Ectodermal cell (in vitro differentiated cells): Measurements from ENCODE around the gene PRR20E. TPM values are rescaled to one million over a fixed set of nuclear protein-coding genes. Genes with fewer than 3 reads are reported as not detected.
"Not testable (repeated sequence)": the region's sequence is repeated elsewhere in the genome, so short reads cannot be mapped to it uniquely, and the experiment has no call there.

Source experiments
- H3K27ac ChIP-seq: 2 replicates; pipeline ENCODE4 v1.7.0; 2013; ENCODE audit warnings: mild to moderate bottlenecking, low read depth, low read length; ENCODE audit not compliant: insufficient read depth, poor library complexity, severe bottlenecking
- H3K27me3 ChIP-seq: 2 replicates; pipeline ENCODE4 v1.7.0; 2013; ENCODE audit warnings: mild to moderate bottlenecking, low read length; ENCODE audit not compliant: insufficient read depth, control insufficient read depth, poor library complexity, severe bottlenecking
- H3K36me3 ChIP-seq: one replicate; pipeline ENCODE4 v1.7.0; 2013; ENCODE audit warnings: low read length; ENCODE audit not compliant: control insufficient read depth, insufficient read depth
- H3K4me1 ChIP-seq: one replicate; pipeline ENCODE4 v1.7.0; 2013; ENCODE audit warnings: low read length; ENCODE audit not compliant: control insufficient read depth, insufficient read depth
- H3K4me3 ChIP-seq: 2 replicates; pipeline ENCODE4 v1.7.0; 2013; ENCODE audit warnings: low read depth, low read length, control low read depth; ENCODE audit not compliant: insufficient read depth
- H3K9me3 ChIP-seq: 2 replicates; pipeline ENCODE4 v1.7.0; 2013; ENCODE audit warnings: mild to moderate bottlenecking, low read length, moderate library complexity; ENCODE audit not compliant: control insufficient read depth
- WGBS, 2 experiments: methylation state at CpG; one replicate each; pipeline ENCODE4 v1.1.7; 2013; ENCODE audit warnings: missing lambda C conversion rate in 2 of 2; 5-methylcytosine and 5-hydroxymethylcytosine counted together
- polyA plus RNA-seq, 4 experiments: library from polyadenylated mRNA; stranded (reverse); fragments of 50-300 nt; gene quantifications; one replicate each; pipeline ENCODE4 v1.2.3, GENCODE V29; 2013

The PRR20E gene
- polyA plus RNA-seq (2013, experiment 1 of 4) = not detected
- not detected for polyA plus RNA-seq (2013, experiment 2 of 4)
- polyA plus RNA-seq (2013, experiment 3 of 4) = not detected
- not detected for polyA plus RNA-seq (2013, experiment 4 of 4)

DNA sequence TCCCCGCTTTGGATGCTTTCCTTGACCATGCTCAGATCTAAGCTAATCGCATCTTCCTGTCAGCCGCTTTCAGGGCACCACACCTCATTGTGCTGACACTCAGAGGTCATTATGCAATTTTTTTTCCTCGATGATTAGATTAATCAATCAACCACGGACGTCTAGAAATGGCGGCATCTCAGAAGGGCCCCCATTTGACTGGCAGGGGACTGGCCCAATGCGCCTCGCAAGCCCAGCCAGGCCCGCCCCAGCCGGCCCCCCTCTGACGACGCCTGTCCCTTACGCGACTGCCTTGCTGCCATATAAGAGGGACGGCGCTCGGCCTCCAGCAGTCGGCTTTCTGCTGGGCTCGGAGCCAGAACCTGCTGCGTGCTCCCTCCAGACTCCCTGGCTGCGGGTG, at the start of gene PRR20E:
PRR20E (plus strand) TSS at position 301 of the 400 bp plus-strand sequence. CDS start 387 bp downstream, outside the sequence.
- no CpG with 5 or more reads among the region's 22 CpGs for WGBS, 2 experiments
- not testable (repeated sequence) for H3K4me1 ChIP-seq, H3K4me3 ChIP-seq, H3K27ac ChIP-seq, H3K27me3 ChIP-seq, H3K9me3 ChIP-seq, H3K36me3 ChIP-seq

GRCh38 chr13:57123681-57124080, 43.3 kb upstream of the PRR20E start:
- Histone ChIP-seq H3K27ac (no peak overlapping the region), H3K9me3 (no peaks in the 10 kb centered on the region), H3K4me1 (no peaks in the 10 kb centered on the region), H3K4me3 (no peak overlapping the region), H3K27me3 (no peaks in the 10 kb centered on the region), H3K36me3 (no peaks in the 10 kb centered on the region)
- 70 to 100% methylated on average over 1 of the region's 1 CpG for WGBS, 2 experiments

DNA sequence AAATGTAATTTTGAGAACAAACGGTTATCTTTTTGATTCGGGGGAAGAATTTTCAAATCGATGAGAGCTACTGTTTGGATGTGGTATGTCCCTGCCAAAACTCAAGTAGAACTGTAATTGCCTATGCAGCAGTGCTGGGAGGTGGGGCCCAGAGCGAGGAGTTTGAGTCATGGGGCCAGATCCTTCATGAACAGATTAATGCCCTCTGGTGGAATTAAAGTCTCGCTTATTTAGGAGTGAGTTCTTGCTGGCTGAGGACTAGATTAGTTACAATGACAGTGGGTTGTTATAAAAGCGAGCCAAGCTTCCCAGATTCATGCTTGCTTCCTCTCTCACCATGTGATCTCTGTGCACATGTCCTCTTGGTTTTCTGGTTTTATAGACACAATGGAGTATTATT, 38.1 kb upstream of the PRR20E start:
- Histone ChIP-seq H3K9me3 (no peaks in the 10 kb centered on the region), H3K4me1 (no peaks in the 10 kb centered on the region), H3K27ac (no peak overlapping the region), H3K27me3 (no peaks in the 10 kb centered on the region), H3K4me3 (no peak overlapping the region), H3K36me3 (no peaks in the 10 kb centered on the region)
- WGBS, 2 experiments = 90 to 91% methylated on average over 6 of the region's 6 CpGs

DNA sequence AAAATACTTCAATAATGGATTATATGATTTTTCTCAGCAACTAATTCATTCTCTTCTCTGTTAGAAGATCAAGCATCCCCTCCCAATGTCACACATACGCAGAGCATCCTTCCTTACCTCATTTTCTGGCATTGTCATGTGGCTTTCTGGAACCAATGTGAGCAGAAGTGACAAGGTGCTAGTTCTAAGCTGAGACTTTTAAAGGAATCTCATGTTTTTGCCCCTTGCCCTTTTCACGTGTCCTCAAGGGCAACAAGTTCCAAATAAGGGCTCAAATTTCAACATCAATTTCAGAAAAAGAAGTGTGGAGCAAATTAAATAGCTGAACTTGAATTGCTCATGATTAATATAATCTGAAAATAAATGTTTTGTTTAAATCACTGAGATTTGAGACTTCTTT, 30.9 kb upstream of the PRR20E start:
- H3K27me3 ChIP-seq = no peaks in the 10 kb centered on the region
- H3K4me1 ChIP-seq = no peaks in the 10 kb centered on the region
- H3K27ac ChIP-seq = no peak overlapping the region
- 90 to 100% methylated on average over 2 of the region's 2 CpGs for WGBS, 2 experiments
- no peak overlapping the region for H3K4me3 ChIP-seq
- H3K9me3 ChIP-seq = no peaks in the 10 kb centered on the region
- no peaks in the 10 kb centered on the region for H3K36me3 ChIP-seq

GRCh38 chr13:57137585-57137984, 29.4 kb upstream of the PRR20E start:
- no peaks in the 10 kb centered on the region for H3K4me1 ChIP-seq
- no peaks in the 10 kb centered on the region for H3K36me3 ChIP-seq
- H3K27me3 ChIP-seq = no peaks in the 10 kb centered on the region
- WGBS, 2 experiments = 85 to 92% methylated on average over 2 to 3 of the region's 4 CpGs
- no peak overlapping the region for H3K27ac ChIP-seq
- no peaks in the 10 kb centered on the region for H3K9me3 ChIP-seq
- H3K4me3 ChIP-seq = no peak overlapping the region

- WGBS, 2 experiments = 75 to 91% methylated on average over 2 to 3 of the region's 5 CpGs
Measured at GRCh38 chr13:57138988-57139387, 28.0 kb upstream of the PRR20E start.

GRCh38 chr13:57139781-57140180, 27.2 kb upstream of the PRR20E start:
- H3K9me3 ChIP-seq, H3K36me3 ChIP-seq, H3K4me1 ChIP-seq, H3K4me3 ChIP-seq, H3K27me3 ChIP-seq, H3K27ac ChIP-seq: not testable (repeated sequence)
- 78 to 97% methylated on average over 11 to 13 of the region's 18 CpGs for WGBS, 2 experiments

More at GRCh38 chr13:57138988-57139387, 28.0 kb upstream of the PRR20E start:
- H3K9me3 ChIP-seq = no peaks in the 10 kb centered on the region
- H3K27me3 ChIP-seq = no peaks in the 10 kb centered on the region
- no peaks in the 10 kb centered on the region for H3K4me1 ChIP-seq
- no peak overlapping the region for H3K27ac ChIP-seq
- no peak overlapping the region for H3K4me3 ChIP-seq
- no peaks in the 10 kb centered on the region for H3K36me3 ChIP-seq

GRCh38 chr13:57140235-57140968, 26.6 kb upstream of the PRR20E start, which contains the start of gene PRR20A:
Gene PRR20A, plus strand, starts transcription at chr13:57140918. Its CDS starts 387 bp downstream, at chr13:57141305.
- WGBS, 2 experiments = 98% methylated on average over 6 to 11 of the region's 34 CpGs
- H3K4me1 ChIP-seq, H3K27me3 ChIP-seq, H3K9me3 ChIP-seq, H3K4me3 ChIP-seq, H3K27ac ChIP-seq, H3K36me3 ChIP-seq: not testable (repeated sequence)

GRCh38 chr13:57147188-57147587, 19.8 kb upstream of the PRR20E start, which contains the start of gene PRR20B:
Gene PRR20B, plus strand, starts transcription at chr13:57147488. Its CDS starts 387 bp downstream, at chr13:57147875.
- no CpG with 5 or more reads among the region's 22 CpGs for WGBS, 2 experiments
- H3K4me3 ChIP-seq = not testable (repeated sequence)

DNA sequence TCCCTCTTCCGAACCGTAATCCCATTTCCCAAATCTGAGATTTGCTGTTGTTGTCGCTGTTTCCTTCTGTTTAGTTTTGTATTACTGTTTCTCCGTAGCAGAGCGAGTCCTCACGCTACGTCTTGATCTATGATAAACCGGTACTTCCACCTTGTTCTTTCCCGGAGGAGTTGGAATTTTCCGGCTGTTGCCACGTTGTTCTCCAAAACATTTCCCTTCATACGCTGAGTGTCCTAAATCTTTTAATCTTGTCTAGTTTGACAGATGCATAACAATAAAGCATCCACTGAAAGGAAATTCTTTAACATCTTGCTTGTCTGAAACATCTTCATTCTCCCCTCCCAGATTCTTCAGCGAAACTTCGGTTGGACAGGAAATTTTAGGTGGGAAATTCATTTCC, 18.9 kb upstream of the PRR20E start:
- not testable (repeated sequence) for H3K27ac ChIP-seq, H3K27me3 ChIP-seq, H3K9me3 ChIP-seq, H3K4me1 ChIP-seq, H3K4me3 ChIP-seq, H3K36me3 ChIP-seq
- 94 to 96% methylated on average over 6 of the region's 14 CpGs for WGBS, 2 experiments

More at GRCh38 chr13:57147188-57147587, 19.8 kb upstream of the PRR20E start, which contains the start of gene PRR20B:
- H3K27ac ChIP-seq, H3K9me3 ChIP-seq, H3K36me3 ChIP-seq, H3K27me3 ChIP-seq, H3K4me1 ChIP-seq: not testable (repeated sequence)
